K562 (cell line): ENCODE data around the gene ARMC9. TPM values are rescaled to one million over a fixed set of nuclear protein-coding genes. Genes with fewer than 3 reads are reported as not detected.

Experiments used
- ATAC-seq: fragments of 200-7000 bp; cut with Tn5 transposase; 3 replicates; pipeline ENCODE4 v1.9.1; 2020; ENCODE audit warnings: moderate library complexity
- BruUV-seq: library from RNA; stranded (reverse); fragments of 400-500 nt; replicated peaks from 2 replicates; lab custom pipeline; 2021; lab: Mats Ljungman, UMichigan
- CTCF ChIA-PET: fragments of 300-600 bp; formaldehyde crosslinking; extraction: SDS; loops from one replicate; lab custom pipeline; 2021; ENCODE audit warnings: low intra/inter-chr PET ratio; lab: Yijun Ruan, JAX
- POLR2A ChIA-PET: fragments of 300-600, 350-650 bp; sonication (Branson Sonifier 250); formaldehyde crosslinking; extraction: SDS; loops from one replicate; lab custom pipeline; 2021; ENCODE audit warnings: antibody characterized with exemption, inconsistent platforms; lab: Yijun Ruan, JAX
- DNase-seq, 4 experiments: peaks; one replicate each; pipeline versions ENCODE4 v3.0.0 to v3.0.0-alpha.2; 2011 to 2018; ENCODE audit warnings: low spot score in 3 of 4, mixed read lengths in 3 of 4; ENCODE audit errors: extremely low read depth in 1 of 4
- FAIRE-seq: peaks from 2 replicates; lab custom pipeline; 2011; peaks lifted over from hg19 to GRCh38; lab: Jason Lieb, UNC
- H2AFZ ChIP-seq: 2 replicates; pipeline ENCODE4 v1.6.0; 2011; ENCODE audit warnings: low read depth, low read length, control low read depth, inconsistent platforms
- H3K27ac ChIP-seq: fragments of 200-600 bp; 3 replicates; pipeline ENCODE4 v1.8.0; 2011; ENCODE audit warnings: low read depth, mild to moderate bottlenecking, control low read depth, inconsistent platforms, low read length, moderate library complexity, mixed read lengths; ENCODE audit errors: extremely low read depth
- H3K27me3 ChIP-seq, 2 experiments: fragments of 300-600 bp in 1 of 2; 2 replicates in 1 of 2; 3 replicates in 1 of 2; pipeline versions ENCODE4 v1.6.0 to v1.8.0; 2011; ENCODE audit warnings: inconsistent platforms in 2 of 2, low read length in 2 of 2, mild to moderate bottlenecking in 1 of 2, mixed read lengths in 1 of 2, moderate library complexity in 1 of 2; ENCODE audit not compliant: control insufficient read depth in 2 of 2, insufficient read depth in 2 of 2
- H3K36me3 ChIP-seq: fragments of 300-600 bp; 3 replicates; pipeline ENCODE4 v1.8.0; 2011; ENCODE audit warnings: mild to moderate bottlenecking, low read length, inconsistent platforms; ENCODE audit not compliant: control insufficient read depth, insufficient read depth
- H3K4me1 ChIP-seq, 2 experiments: fragments of 200-600 bp in 1 of 2; replicated peaks in 1 of 2; 2 replicates in 1 of 2; 3 replicates in 1 of 2; pipeline versions ENCODE4 v1.5.1 to v1.8.0; 2011; ENCODE audit warnings: inconsistent platforms in 2 of 2, low read length in 2 of 2, mild to moderate bottlenecking in 1 of 2, mixed read lengths in 1 of 2, moderate library complexity in 1 of 2; ENCODE audit not compliant: control insufficient read depth in 2 of 2, insufficient read depth in 2 of 2
- H3K4me2 ChIP-seq: 2 replicates; pipeline ENCODE4 v1.6.1; 2011; ENCODE audit warnings: low read length, control low read depth, inconsistent platforms, mixed read lengths; ENCODE audit not compliant: insufficient read depth
- H3K4me3 ChIP-seq: fragments of 200-600 bp; sonication (generic), shearing (Covaris generic); 2 replicates; pipeline ENCODE4 v1.5.1; 2016; ENCODE audit warnings: control low read depth, inconsistent platforms
- H3K79me2 ChIP-seq: fragments of 200-600 bp; 3 replicates; pipeline ENCODE4 v1.8.0; 2011; ENCODE audit warnings: low read length, inconsistent platforms; ENCODE audit not compliant: control insufficient read depth, insufficient read depth
- H3K9ac ChIP-seq, 2 experiments: 2 replicates each; pipeline versions ENCODE4 v1.6.0 to v1.6.1; 2011; ENCODE audit warnings: low read depth in 2 of 2, low read length in 2 of 2, control low read depth in 1 of 2, inconsistent platforms in 1 of 2, mild to moderate bottlenecking in 1 of 2, mixed read lengths in 1 of 2; ENCODE audit not compliant: insufficient read depth in 1 of 2
- H3K9me1 ChIP-seq: one replicate; pipeline ENCODE4 v1.6.0; 2011; ENCODE audit warnings: inconsistent platforms, mild to moderate bottlenecking, low read length, moderate library complexity; ENCODE audit not compliant: control insufficient read depth, insufficient read depth
- H3K9me3 ChIP-seq: replicated peaks from 2 replicates; pipeline ENCODE4 v1.5.1; 2011; ENCODE audit warnings: low read depth, low read length, inconsistent platforms; ENCODE audit not compliant: control insufficient read depth, insufficient read depth
- H4K20me1 ChIP-seq: replicated peaks from 2 replicates; pipeline ENCODE4 v1.6.1; 2011; ENCODE audit warnings: low read length, inconsistent platforms, mixed read lengths; ENCODE audit not compliant: control insufficient read depth, insufficient read depth
- CBX2 ChIP-seq: fragments of 200-600 bp; sonication (generic); IDR thresholded peaks from one replicate; pipeline ENCODE4 v1.6.1; 2012; ENCODE audit warnings: mild to moderate bottlenecking, low read length, inconsistent platforms; ENCODE audit not compliant: insufficient read depth, poor library complexity, severe bottlenecking
- GTF2A2 ChIP-seq: IDR thresholded peaks from 2 replicates; pipeline ENCODE4 v1.6.1; 2016; ENCODE audit warnings: mild to moderate bottlenecking, missing genetic modification characterization, missing compliant biosample characterization
- RFX1 ChIP-seq: fragments of 450-650 bp; IDR thresholded peaks from 2 replicates; pipeline ENCODE4 v1.6.1; 2016; ENCODE audit warnings: mild to moderate bottlenecking, moderate library complexity
- WGBS: fragments of 100-300 bp; shearing (Covaris generic); methylation state at CpG from one replicate; pipeline ENCODE4 v1.1.6; 2016; ENCODE audit warnings: low coverage, mixed read lengths; ENCODE audit not compliant: insufficient coverage; ENCODE audit errors: missing lambda C conversion rate; 5-methylcytosine and 5-hydroxymethylcytosine counted together
- in situ Hi-C: fragments of 300-500 bp; cut with MboI; formaldehyde crosslinking; loops from 4 replicates; pipeline ENCODE4 v1.15.0; 2018; ENCODE audit warnings: inconsistent platforms, mixed read lengths
- intact Hi-C: fragments of 100-400 bp; cut with micrococcal nuclease; formaldehyde crosslinking; loops from 2 replicates; pipeline ENCODE4 v1.14.2; 2022
- polyA plus RNA-seq, 8 experiments: library from polyadenylated mRNA; depleted of rRNA in 4 of 8; stranded (reverse) in 5 of 8; unstranded in 3 of 8; fragments of >200 nt; fragmentation: Nextera tagmentation in 2 of 8; fragmentation: Illumina TruSeq in 1 of 8; extraction: Ambion mirVana in 2 of 8; extraction: Trizol in 1 of 8; gene quantifications; 2 replicates each; pipeline versions ENCODE4 v1.2.1 to v1.2.3, GENCODE V29; 2011 to 2014; ENCODE audit warnings: inconsistent platforms in 1 of 8, missing spikeins in 1 of 8
- total RNA-seq, 7 experiments: library from RNA; depleted of rRNA in 6 of 7; stranded (reverse); fragments of >200 nt in 6 of 7; fragmentation: Illumina TruSeq in 2 of 7; extraction: Trizol in 2 of 7; gene quantifications; 2 replicates each; pipeline versions ENCODE4 v1.2.1 to v1.2.3, GENCODE V29; 2011 to 2021; ENCODE audit warnings: low replicate concordance in 1 of 7

The ARMC9 gene
- total and polyA plus RNA-seq, 9 of the 15 experiments (the other 6 are each of a cell fraction or from before 2014, with no cell fraction given): 0.36 to 2.3 (median 1.1) TPM

DNA sequence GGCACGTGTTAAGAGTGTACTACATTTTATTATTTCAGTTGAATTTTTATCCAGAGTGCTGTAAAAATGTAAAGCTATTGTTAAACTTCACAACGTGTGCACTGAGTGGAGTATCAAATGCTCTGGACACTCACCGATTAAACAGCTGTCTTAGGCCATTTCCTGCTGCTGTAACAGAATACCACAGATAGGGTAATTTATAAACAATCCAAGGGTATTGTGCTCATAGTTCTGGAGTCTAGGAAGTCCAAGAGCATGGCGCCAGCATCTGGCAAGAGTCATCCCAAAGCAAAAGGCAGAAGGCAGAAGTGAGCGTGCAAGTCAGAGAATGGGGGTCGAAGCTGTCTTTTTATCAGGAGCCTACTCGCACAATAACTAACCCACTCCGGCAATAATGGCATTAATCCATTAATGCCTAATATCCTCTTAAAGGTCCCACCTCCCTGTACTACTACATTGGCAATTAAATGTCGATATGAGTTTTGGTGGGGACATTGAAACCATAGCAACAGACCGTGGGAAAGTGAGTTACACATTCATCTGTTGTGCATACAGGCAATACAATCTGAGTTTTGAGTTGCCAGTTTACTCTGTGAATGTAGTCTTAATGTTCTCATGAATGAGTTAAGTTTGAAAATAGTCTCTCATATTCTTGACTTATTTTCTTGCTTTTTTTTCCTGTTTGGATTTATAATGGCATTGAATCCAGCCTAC lies 64.8 kb downstream of the ARMC9 start:
- TF ChIP-seq GTF2A2 (tag) (no peak), CBX2 (no peak), RFX1 (peak; percentile 14; the same call in 1 of the 2 replicates)
- intact Hi-C loops (no loop called here), in situ Hi-C loops (no loop called here)
- ChIA-PET CTCF (no interaction called here), POLR2A (no interaction called here)
- no peaks in the 10 kb centered on the region for H3K79me2 ChIP-seq
- no peak overlapping the region for H3K9ac ChIP-seq
- no peaks in the 10 kb centered on the region; a peak in 3 of 5 replicates for H3K4me1 ChIP-seq
- ATAC-seq (no peak), DNase-seq (no peak), FAIRE-seq (no peak)
- peaks cover 7 to 31% of the 10 kb centered on the region in 2 experiments for H3K27me3 ChIP-seq
- no peak overlapping the region for H2AFZ ChIP-seq
- no peaks in the 10 kb centered on the region for H3K9me3 ChIP-seq
- no peaks in the 10 kb centered on the region for H3K36me3 ChIP-seq
- no peak overlapping the region for H3K27ac ChIP-seq
- H3K9me1 ChIP-seq: no peaks in the 10 kb centered on the region
- 0 out of 2 replicates have a peak, but pooled peaks cover 4% of the 10 kb centered on the region for H4K20me1 ChIP-seq
- no TSS peak for BruUV-seq
- WGBS: 2% methylated on average over 10 of the region's 10 CpGs
- H3K4me3 ChIP-seq: no peak overlapping the region
- H3K4me2 ChIP-seq: no peak overlapping the region
